ENCODE results near the gene USH2A. TPM values are rescaled to one million over a fixed set of nuclear protein-coding genes. Genes with fewer than 3 reads are reported as not detected.

Gene USH2A
- total and polyA plus RNA-seq, 8 donors, result 0.03 to 0.06 (median 0.04) TPM; not detected in 2

- Histone ChIP-seq H3K9me3 (peaks cover 0 to 9% of the 10 kb centered on the region in 2 donors), H3K27me3 (no peaks in the 10 kb centered on the region), H3K4me1 (no peaks in the 10 kb centered on the region), H3K36me3 (no peaks in the 10 kb centered on the region), H3K27ac (no peak overlapping the region), H3K4me3 (no peak overlapping the region)
- no peak for TF ChIP-seq CTCF (IDR thresholded peaks at IDR 0.05)
- DNase-seq (peak in 1 of 4 donors; percentile 12), ATAC-seq (peak; percentile 80)
- intact Hi-C loops (cut with DNase I), result no loop called here
These were observed 562.4 kb downstream of the USH2A start for GRCh38 chr1:215860833-215861232.

- no peak for TF ChIP-seq CTCF (IDR thresholded peaks at IDR 0.05)
- no peak for DNase-seq
- ATAC-seq, result no peak
- H3K36me3 ChIP-seq, result no peaks in the 10 kb centered on the region
- intact Hi-C loops (cut with DNase I), result no loop called here
- no peaks in the 10 kb centered on the region for H3K27me3 ChIP-seq
- peaks cover 0 to 34% of the 10 kb centered on the region in 2 donors for H3K9me3 ChIP-seq
- H3K27ac ChIP-seq, result no peak overlapping the region
- no peaks in the 10 kb centered on the region for H3K4me1 ChIP-seq
- no peak overlapping the region for H3K4me3 ChIP-seq
These were observed 565.9 kb downstream of the USH2A start for GRCh38 chr1:215857317-215857716.

- no peaks in the 10 kb centered on the region for H3K36me3 ChIP-seq
- no peak for DNase-seq
- H3K27me3 ChIP-seq, result no peaks in the 10 kb centered on the region
- no peak for TF ChIP-seq CTCF (IDR thresholded peaks at IDR 0.05)
- H3K9me3 ChIP-seq, result peaks cover 0 to 17% of the 10 kb centered on the region in 2 donors
- H3K4me1 ChIP-seq, result no peaks in the 10 kb centered on the region
- no peak for ATAC-seq
- intact Hi-C loops (cut with DNase I), result no loop called here
- H3K4me3 ChIP-seq, result no peak overlapping the region
- H3K27ac ChIP-seq, result no peak overlapping the region
These were observed 577.9 kb downstream of the USH2A start for GRCh38 chr1:215845234-215845891.

- Histone ChIP-seq H3K4me3 (no peak overlapping the region), H3K9me3 (peaks cover 0 to 20% of the 10 kb centered on the region in 2 donors), H3K27me3 (no peaks in the 10 kb centered on the region), H3K4me1 (no peaks in the 10 kb centered on the region), H3K36me3 (no peaks in the 10 kb centered on the region), H3K27ac (no peak overlapping the region)
- intact Hi-C loops (cut with DNase I), result no loop called here
- ATAC-seq (no peak), DNase-seq (no peak)
- TF ChIP-seq CTCF (IDR thresholded peaks at IDR 0.05), result no peak
These were observed 578.5 kb downstream of the USH2A start for GRCh38 chr1:215844777-215845176.

GRCh38 chr1:215844266-215844665 is 579.0 kb downstream of the USH2A start:
- H3K9me3 ChIP-seq, result peaks cover 0 to 20% of the 10 kb centered on the region in 2 donors
- no peaks in the 10 kb centered on the region for H3K4me1 ChIP-seq
- H3K27ac ChIP-seq, result no peak overlapping the region
- intact Hi-C loops (cut with DNase I), result no loop called here
- H3K4me3 ChIP-seq, result no peak overlapping the region
- no peak for TF ChIP-seq CTCF (IDR thresholded peaks at IDR 0.05)
- no peaks in the 10 kb centered on the region for H3K27me3 ChIP-seq
- H3K36me3 ChIP-seq, result no peaks in the 10 kb centered on the region
- DNase-seq, result no peak
- ATAC-seq, result no peak

All from left lung (tissue), 10 donors.